ENCODE results near the gene CFAP46.
A peak's percentile ranks its signal among the peaks of the same experiment; 100 is the strongest.
"Not testable (repeated sequence)": the region's sequence is repeated elsewhere in the genome, so short reads cannot be mapped to it uniquely, and the experiment has no call there.

CFAP46 gene

DNA sequence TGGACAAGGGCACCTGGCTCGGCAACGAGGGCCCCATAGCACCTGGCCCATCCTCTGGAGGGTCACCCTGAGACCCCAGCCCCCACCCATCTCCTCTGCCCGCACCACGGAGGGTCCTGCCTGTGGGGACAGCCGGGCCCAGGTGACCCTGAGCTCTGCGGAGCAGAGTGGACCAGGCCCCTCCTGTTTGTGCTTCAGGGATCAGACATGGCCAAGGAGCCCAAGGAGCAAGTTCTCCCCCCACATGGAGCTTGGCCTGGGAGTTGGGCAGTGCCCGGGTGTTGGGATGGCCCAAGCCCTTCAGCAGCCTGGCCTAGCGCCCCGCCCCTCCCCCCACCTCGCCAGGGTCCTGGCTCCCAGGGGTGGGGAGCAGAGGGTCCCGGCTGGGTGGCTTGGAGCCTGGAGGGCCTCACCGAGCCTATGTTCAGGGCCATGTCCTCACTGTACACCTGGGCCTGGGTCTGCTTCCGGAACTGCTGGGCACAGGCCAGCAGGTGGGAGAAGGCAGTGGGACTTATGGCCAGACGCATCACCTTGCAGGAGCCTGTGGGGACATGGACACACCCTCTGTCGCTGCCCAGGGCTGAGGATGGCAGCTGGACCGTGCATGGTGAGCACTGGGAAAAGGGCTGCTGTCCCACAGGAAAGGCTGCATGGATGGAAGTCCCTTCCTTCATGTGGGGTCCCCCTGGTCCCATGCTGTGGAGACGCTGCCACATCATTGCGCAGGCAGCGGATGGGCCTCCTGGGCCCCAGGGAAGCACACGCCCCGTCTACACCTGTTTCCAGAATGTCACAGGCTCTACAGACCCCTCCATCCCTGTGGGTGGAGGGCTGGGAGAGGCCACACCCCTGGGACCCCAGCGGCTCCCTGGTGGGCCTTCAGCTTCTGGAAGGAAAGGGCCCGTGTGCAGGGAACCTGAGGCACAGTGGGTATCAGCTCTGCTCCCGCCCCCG, 107.2 kb downstream of the CFAP46 start:
- DNase-seq: peak in 3 of 42 donors; percentile 6 to 31 (median 23)
- intact Hi-C loops (cut with DNase I): no loop called here

DNA sequence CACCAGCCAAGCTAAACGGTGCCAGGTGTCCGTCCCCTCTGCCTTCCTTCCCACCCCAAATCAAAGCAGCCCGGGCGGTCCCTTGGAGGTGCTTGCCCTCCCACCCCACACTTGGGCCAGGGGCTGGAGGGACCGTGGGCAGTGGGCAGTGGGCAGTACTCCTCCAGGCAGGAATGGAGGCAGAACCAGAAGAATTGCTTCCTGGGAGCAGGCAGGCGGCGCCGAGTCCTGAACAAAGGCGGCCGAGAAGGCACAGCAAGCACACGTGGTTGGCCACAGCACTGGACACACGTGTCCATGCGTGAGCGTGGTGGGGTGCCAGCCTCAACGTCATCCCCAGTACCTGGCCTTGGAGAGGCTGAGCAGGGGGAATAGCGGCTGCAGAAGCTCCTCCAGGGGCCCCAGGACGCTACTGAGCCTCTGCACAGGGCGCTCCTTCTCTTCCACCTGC, 108.0 kb downstream of the CFAP46 start:
- intact Hi-C loops (cut with DNase I): no loop called here

DNA sequence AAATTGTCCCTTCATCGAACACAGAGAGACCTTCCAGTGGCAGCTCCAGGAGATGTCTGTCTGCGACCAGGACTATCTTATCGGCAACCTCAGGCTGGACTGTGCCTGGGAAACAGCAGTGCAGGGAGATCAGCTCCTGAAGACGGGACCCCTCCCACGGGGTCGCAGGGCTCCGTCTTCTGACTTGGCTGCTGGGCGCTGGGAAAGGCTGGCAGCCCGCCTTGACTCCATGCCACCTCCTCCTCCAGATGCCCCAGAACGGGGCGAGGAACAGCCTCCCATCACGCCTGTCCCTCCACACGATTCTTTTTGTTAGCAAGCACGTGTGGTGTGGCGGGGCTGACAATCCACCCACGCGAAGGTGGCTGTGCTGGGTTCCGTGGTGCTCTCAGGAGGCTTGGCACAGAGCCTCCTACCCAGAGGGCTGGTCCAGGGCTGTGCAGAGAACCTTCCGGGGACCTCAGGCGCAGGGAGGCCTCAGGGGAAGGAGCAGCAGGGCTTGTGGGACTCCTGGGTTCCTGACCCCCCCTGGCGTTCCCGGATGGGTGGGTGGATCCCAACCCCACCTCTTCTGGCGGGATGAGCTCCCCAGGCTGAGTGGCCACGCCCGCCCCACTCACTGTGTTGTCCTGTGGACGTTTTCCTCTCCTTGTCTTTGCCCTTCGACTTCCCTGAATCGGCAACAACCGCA, 108.8 kb downstream of the CFAP46 start:
- peak in 5 of 42 donors; percentile 10 to 37 (median 28) for DNase-seq
- intact Hi-C loops (cut with DNase I): no loop called here

More for the DNA sequence above, 108.0 kb downstream of the CFAP46 start:
- DNase-seq: peak in 3 of 42 donors; percentile 8 to 30 (median 22)

DNA sequence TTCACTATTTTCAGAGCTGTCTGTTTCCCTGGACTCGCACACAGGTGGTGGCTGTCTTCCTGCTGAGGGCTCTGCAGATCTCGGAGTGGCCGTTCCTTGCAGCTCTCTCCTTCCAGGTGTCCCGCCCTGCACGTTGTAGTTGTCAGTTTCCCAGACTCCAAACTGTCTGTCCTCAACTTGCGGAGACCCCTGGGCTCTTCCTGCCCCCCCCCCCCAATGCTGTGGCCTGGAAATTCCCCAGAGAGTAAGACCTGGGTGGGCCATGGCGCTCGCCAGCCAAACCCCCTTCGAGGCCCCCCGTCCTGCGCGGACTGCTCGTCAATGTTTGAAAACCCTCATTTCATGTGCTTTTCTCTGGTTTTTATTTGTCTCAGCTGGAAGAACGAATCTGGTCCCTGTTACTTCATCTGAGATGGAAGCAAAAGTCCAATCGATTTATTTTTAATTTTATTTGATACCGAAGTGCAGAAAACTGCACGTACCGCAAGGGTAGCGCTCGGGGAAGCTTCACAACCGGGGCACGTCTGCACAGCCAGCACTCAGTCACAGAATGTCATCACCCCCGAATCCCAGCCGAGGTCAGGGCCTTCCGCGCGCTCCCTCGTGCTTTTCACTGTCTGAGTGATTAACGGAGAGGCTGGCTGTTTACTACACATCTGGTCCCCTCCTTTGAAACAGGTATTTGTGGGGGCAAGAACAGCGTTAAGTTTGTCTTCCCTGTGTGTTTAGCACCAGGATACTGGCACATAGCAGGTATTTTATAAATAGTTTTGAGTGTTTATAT, 110.0 kb downstream of the CFAP46 start:
- intact Hi-C loops (cut with DNase I): no loop called here
- peak in 6 of 42 donors; percentile 6 to 35 (median 18) for DNase-seq

DNA sequence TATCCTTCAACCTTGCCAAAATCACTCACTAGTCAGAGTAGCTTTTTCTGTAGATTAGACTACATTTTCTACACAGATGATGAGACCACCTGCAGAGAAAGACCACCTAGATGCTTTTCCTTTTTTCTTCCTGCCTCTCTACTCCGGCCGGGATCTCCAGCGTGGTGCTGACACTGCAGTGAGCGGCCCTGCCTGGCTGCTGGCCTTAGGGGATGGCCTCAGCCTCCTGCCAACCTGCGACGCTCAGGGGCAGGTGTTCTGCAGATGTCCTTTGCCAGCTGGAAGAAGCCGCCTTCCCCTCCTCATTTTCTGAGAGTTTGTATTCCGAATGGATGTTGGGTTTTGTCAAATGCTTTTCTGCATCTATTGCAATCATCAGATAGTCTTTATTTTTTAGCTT, 113.0 kb downstream of the CFAP46 start:
- peak in 6 of 42 donors; percentile 6 to 34 (median 14) for DNase-seq
- intact Hi-C loops (cut with DNase I): no loop called here

DNA sequence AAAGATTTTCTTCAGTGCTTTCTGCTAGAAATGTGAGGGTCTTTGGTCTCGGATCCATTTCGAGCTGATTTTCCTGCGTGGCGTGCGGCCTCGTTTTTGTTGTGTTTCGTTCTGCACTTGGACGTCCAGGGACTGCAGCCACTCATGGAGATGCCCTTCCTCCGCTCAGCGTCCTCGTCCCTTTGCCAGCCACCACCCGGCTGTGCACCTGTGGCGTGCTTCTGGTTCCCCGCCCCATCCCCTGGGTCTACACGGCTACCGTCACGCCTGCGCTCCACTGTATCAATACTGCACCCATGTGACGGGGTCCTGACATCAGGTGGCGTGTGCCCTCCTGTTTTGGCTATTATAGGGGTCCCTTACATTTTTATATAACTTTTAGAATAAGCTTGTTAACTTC, 113.7 kb downstream of the CFAP46 start:
- DNase-seq: peak in 9 of 42 donors; percentile 6 to 42 (median 21)
- intact Hi-C loops (cut with DNase I): no loop called here

DNA sequence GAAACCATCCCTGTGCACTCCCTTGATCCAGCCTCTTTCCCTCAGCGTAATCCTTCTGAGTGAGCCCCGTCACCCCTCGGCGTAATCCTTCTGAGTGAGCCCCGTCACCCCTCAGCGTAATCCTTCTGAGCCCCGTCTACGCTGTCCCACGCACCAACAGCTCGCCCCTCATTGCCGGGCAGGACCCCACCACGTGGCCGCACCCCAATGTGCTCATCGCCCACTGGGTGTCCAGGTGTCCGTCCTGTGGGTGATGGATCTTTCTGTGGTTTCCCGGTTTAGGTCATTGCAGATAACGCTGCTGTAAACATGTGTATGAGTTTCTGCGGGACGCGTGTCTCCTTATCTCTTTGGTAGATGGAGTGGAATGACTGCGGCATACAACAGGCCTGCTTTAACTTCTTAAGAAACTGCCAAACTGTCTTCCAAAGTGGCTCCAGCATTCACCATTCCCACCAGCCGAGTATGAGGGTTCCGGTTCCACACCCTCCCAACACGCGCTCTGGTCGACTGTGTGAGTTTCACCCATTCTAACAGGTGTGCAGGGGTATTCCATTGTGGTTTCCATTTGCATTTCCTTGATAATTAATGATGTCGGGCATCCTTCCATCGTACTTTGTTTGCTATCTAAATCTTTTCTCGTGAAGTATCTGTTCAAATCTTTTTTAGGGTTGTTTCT, 114.4 kb downstream of the CFAP46 start:
- peak in 6 of 42 donors; percentile 6 to 32 (median 10) for DNase-seq
- intact Hi-C loops (cut with DNase I): no loop called here

DNA sequence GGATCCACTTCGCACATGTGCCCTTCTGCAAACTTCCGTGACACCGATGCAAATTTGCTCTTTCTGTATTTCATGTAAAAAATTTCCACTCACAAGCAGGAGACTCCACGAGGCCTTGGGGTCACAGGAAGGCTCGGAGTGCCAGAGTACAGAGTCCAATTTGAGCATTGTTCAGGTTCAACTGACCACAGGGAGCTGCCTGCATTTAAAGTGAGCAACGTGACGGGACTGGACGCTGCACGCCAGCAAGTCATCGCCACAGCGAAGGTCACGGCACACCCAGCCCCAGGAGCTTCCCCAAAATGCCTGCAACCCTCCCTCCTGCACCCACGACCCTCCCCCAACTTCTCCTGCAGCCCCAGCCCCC, 115.0 kb downstream of the CFAP46 start:
- intact Hi-C loops (cut with DNase I): no loop called here
- DNase-seq: peak in 5 of 42 donors; percentile 3 to 20 (median 5)

DNA sequence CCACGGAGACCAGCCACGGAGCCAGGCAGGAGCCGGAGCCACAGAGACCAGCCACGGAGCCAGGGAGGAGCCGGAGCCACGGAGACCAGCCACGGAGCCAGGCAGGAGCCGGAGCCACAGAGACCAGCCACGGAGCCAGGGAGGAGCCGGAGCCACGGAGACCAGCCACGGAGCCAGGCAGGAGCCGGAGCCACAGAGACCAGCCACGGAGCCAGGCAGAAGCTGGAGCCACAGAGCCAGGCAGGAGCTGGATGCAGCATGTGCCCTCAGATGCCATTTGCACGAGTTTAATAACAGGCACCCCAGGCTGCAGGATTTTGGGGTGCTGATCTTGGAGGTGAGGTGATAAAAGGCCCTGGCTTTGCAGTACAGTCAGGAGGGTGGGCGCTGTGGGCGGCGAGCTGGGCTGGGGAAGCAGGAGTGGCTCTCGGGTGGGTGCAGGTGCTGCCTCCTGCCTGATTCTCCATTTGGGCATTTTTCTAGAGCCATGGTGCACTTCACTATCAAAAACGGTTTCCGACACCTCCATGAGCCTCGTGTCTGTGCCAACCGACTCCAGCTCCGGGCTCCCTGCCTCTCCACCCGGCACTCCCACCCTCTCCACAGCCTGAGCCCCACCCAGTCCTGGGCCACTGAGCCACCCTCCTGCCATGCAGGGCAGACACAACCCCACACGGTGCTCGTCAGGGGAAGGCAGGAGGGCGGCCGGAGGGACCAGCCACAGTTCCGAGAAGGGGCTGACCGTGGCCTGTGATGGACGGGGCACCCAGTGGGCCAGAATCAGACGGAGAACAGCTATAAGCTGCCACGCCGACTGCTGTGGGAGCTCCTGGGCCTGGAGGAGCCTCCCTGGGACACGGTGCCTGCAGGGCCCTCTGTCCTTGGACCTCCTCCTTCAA, 115.6 kb downstream of the CFAP46 start:
- DNase-seq: peak in 6 of 42 donors; percentile 1 to 33 (median 15)
- intact Hi-C loops (cut with DNase I): no loop called here

DNA sequence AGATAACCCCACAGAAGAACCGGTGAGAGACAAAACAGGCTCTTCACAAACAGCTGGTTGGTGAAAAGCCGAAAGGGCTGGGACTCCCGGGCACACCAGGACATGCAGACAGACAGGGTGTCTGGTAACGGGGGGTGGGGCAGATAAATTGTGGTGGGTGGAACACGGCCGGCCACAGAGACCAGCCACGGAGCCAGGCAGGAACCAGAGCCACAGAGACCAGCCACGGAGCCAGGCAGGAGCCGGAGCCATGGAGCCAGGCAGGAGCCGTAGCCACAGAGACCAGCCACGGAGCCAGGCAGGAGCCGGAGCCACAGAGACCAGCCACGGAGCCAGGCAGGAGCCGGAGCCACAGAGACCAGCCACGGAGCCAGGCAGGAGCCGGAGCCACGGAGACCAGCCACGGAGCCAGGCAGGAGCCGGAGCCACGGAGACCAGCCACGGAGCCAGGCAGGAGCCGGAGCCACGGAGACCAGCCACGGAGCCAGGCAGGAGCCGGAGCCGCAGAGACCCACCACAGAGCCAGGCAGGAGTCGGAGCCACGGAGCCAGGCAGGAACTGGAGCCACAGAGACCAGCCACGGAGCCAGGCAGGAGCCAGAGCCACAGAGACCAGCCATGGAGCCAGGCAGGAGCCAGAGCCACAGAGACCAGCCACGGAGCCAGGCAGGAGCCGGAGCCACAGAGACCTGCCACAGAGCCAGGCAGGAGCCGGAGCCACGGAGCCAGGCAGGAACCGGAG, 116.4 kb downstream of the CFAP46 start:
- intact Hi-C loops (cut with DNase I): not testable (repeated sequence)
- peak in 6 of 42 donors; percentile 0 to 31 (median 4) for DNase-seq

DNA sequence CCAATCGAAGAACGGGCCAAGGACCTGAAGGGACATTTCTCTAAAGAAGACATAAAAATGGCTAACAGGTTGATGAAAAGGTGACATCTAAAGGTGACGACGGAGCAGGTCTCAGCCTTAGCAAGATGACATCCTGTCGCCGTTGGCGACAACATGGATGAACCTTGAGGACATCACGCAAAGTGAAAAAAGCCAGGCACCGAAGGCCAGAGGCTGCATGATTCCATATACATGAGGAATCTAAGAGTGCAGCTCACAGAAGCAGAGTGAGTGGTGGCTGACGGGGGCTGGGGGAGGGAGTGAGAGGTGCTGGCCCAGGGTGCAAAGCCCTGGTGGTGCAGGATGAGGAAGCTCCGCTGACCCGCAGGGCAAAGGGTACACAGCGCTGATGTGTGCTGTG, 122.3 kb downstream of the CFAP46 start:
- intact Hi-C loops (cut with DNase I): no loop called here

DNA sequence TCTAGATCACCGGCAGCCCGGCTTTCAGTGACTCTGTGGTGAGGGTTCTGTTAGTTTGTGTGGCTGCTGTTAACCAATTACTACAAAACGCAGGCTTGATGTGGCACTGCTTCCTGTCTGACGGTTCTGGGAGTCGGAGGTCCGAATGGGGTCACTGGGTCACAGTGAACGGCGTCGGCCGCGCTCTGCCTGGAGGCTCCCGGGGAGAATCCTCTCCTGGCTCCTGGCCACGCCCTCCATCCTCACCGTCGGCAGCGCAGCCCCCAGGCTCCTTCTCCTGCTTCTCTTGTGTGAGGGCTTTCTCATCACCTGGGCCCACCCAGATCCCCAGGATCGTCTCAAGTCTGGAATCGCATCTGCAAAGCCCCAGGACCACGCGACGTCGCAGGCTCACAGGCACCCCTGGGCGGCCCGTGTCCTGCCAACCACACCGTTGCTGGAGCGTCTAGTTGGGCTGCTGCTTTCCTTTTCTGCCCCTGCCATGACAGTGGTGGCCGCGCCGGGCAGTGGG, 124.6 kb downstream of the CFAP46 start:
- DNase-seq: peak in 6 of 42 donors; percentile 6 to 38 (median 9)
- intact Hi-C loops (cut with DNase I): no loop called here

More for the DNA sequence above, 122.3 kb downstream of the CFAP46 start:
- peak in 4 of 42 donors; percentile 10 to 30 (median 20) for DNase-seq

DNA sequence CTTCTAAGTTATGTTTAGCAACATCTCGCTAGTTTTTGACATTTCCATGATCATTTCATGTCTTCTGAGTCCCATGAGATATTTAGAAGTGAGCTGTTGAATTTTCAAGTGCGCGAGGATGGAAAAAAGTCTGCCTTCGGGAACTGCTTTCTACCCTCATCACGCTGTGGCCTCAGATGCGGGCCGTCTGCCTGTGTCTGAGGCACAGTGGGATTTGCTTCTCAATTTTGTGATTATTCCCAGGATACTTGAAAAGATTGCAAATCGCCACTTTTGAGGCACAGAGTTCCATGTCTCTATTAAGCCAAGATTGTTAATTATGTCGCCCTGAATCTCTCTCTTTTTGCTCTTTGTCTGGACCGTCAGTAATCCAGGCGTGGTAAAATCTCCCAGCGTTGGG, 125.7 kb downstream of the CFAP46 start:
- DNase-seq: peak in 4 of 42 donors; percentile 13 to 34 (median 24)
- intact Hi-C loops (cut with DNase I): no loop called here

DNA sequence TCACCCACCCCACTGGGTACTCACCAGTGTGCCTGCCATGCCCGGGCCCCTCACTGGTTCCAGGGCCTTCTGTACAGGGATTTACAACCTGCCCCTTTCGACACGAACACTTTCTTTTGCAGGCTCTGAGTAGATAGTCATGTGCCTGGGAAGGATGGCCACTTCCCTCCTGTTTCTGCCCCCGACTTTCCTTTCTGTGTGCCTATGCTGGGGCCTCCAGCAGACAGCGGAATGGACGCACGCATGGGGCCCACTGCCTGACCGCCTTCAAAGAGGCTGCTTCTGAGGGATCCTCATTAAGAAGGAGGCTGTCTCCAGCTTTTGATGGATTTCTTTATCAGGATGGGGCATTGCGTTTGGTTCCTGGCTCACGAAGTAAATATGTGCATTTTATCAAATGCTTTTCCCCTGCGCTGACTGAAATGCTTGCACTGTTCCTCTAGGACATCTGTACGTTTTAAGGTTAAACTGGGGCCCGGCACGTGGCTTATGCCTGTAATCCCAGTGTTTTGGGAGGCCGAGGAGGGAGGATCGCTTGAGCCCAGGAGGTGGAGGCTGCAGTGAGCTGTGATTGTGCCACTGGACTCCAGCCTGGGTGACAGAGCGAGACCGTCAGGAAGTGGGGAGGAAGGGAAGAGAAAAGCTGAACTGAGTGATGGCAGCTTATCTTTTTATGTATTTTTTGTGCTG, 127.1 kb downstream of the CFAP46 start:
- DNase-seq: peak in 4 of 42 donors; percentile 8 to 23 (median 17)
- intact Hi-C loops (cut with DNase I): no loop called here

DNA sequence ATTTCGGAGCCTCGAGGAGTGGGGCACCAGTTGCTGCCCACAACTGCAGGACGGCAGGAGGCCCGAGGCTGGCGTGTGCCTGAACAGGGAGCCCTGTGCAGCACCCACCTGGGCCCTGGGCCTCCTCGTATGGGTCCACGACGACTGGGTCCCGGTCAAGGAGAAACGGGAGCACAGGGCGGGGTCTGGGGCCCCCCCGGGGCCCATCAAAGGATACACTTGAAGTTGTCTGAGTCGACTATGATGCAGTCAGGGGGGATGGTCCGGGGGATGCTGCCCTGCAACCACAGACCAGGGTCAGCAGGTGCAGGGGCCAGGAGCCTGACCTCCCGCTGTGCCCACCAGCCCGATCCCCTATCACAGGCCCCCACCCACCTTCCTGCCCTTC, 127.9 kb downstream of the CFAP46 start:
- DNase-seq: peak in 7 of 42 donors; percentile 6 to 37 (median 24)
- intact Hi-C loops (cut with DNase I): no loop called here

Measured in head of caudate nucleus (tissue), 42 donors.